CD4-positive, CD25-positive, alpha-beta regulatory T cell (primary cell): ENCODE data around the gene DIAPH3. TPM values are rescaled to one million over a fixed set of nuclear protein-coding genes. Genes with fewer than 3 reads are reported as not detected.

Experiments used
- ATAC-seq, 2 donors: fragments of 150-1000 bp; cut with Tn5 transposase; one replicate each; pipeline ENCODE4 v1.10.0; 2021; ENCODE audit warnings: low read depth in 2 of 2, moderate number of reproducible peaks in 2 of 2, moderate library complexity in 1 of 2
- DNase-seq, 3 donors: peaks; one replicate each; pipeline versions ENCODE4 v3.0.0 to v3.0.0-alpha.2; 2012 to 2022; ENCODE audit warnings: mixed read lengths in 1 of 3
- H3K27ac ChIP-seq: one replicate; pipeline ENCODE4 v1.7.0; 2013; ENCODE audit warnings: mild to moderate bottlenecking, low read length; ENCODE audit not compliant: insufficient read depth, poor library complexity, severe bottlenecking
- H3K27me3 ChIP-seq: one replicate; pipeline ENCODE4 v1.7.0; 2013; ENCODE audit warnings: low read length; ENCODE audit not compliant: control insufficient read depth, insufficient read depth
- H3K36me3 ChIP-seq: one replicate; pipeline ENCODE4 v1.7.0; 2013; ENCODE audit warnings: mild to moderate bottlenecking, low read length, moderate library complexity; ENCODE audit not compliant: control insufficient read depth, insufficient read depth
- H3K4me1 ChIP-seq: 2 replicates; pipeline ENCODE4 v1.7.0; 2013; ENCODE audit warnings: mild to moderate bottlenecking, low read length; ENCODE audit not compliant: insufficient read depth, control insufficient read depth, poor library complexity, severe bottlenecking
- H3K4me3 ChIP-seq: one replicate; pipeline ENCODE4 v1.7.0; 2013; ENCODE audit warnings: low read depth, mild to moderate bottlenecking, low read length, moderate library complexity
- H3K9me3 ChIP-seq, 2 experiments: 1 replicate in 1 of 2; 2 replicates in 1 of 2; pipeline ENCODE4 v1.7.0; 2013; ENCODE audit warnings: low read length in 2 of 2, mild to moderate bottlenecking in 1 of 2, moderate library complexity in 1 of 2; ENCODE audit not compliant: control insufficient read depth in 2 of 2
- H3K27ac Mint-ChIP-seq, 3 donors: one replicate each; pipeline ENCODE4 v1.8.0; 2020 to 2022; ENCODE audit warnings: mild to moderate bottlenecking in 3 of 3, mixed read lengths in 3 of 3, moderate library complexity in 2 of 3
- H3K27me3 Mint-ChIP-seq: one replicate; pipeline ENCODE4 v1.8.0; 2022; ENCODE audit warnings: mild to moderate bottlenecking, mixed read lengths
- H3K36me3 Mint-ChIP-seq: one replicate; pipeline ENCODE4 v1.8.0; 2020; ENCODE audit warnings: mixed read lengths
- H3K4me1 Mint-ChIP-seq, 4 donors: one replicate each; pipeline ENCODE4 v1.8.0; 2020 to 2022; ENCODE audit warnings: mixed read lengths in 4 of 4, mild to moderate bottlenecking in 1 of 4
- H3K4me3 Mint-ChIP-seq, 4 donors: one replicate each; pipeline ENCODE4 v1.8.0; 2020 to 2022; ENCODE audit warnings: mild to moderate bottlenecking in 4 of 4, mixed read lengths in 4 of 4, moderate library complexity in 3 of 4
- H3K9me3 Mint-ChIP-seq, 7 donors: one replicate each; pipeline ENCODE4 v1.8.0; 2020 to 2022; ENCODE audit warnings: mixed read lengths in 7 of 7, mild to moderate bottlenecking in 3 of 7, moderate library complexity in 2 of 7
- polyA plus RNA-seq, 4 donors: library from polyadenylated mRNA; unstranded; fragments of 300-500 nt; fragmentation: Illumina TruSeq; gene quantifications; one replicate each; pipeline ENCODE4 v1.2.3, GENCODE V29; 2021
- total RNA-seq: library from RNA; stranded (reverse); gene quantifications from one replicate; pipeline ENCODE4 v1.2.3, GENCODE V29; 2022

DIAPH3 gene
- total and polyA plus RNA-seq, 5 donors from 2014 or later: 0.09 to 0.57 (median 0.27) TPM

DNA sequence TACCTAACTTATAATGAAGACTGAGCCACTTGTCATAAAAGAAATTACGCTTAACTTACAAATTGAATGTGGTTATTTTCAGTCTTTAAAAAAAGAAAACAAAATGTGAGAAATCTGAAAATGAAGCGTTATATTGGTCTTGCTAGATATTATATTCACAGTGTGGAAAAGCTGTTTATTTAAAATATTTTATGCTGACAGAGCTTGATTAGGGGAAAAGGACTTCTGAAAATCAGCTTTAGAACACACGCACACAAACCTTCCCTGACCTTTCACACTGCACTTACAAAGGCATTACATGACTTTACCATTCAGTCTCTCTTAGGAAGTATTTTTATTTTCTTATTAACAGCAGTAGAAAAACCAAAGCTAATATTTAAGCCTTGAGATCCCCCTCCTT is 461.5 kb downstream of the DIAPH3 start:
- no peaks in the 10 kb centered on the region for H3K36me3 Mint-ChIP-seq
- no peaks in the 10 kb centered on the region for H3K27me3 ChIP-seq

DNA sequence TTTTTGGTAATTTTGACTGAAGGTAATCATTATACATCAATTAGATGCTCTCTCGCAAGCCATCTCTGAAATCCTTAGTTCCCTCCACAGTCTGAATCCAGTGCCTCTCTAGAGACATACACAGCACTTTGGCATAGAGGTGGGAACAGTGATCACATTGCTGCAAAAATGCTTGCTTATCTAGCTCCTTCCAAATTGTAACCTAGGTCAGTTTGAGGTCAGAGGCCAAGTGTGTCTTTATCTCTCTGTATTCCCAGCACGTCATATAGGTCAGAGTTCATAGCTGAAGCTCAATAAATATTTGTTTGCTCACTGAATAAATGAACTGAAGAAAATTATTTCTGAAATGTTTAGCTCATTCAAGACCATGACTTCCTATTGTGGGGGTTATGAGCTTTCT is 462.5 kb downstream of the DIAPH3 start:
- H3K27ac Mint-ChIP-seq: no peak overlapping the region
- no peaks in the 10 kb centered on the region for H3K9me3 Mint-ChIP-seq
- H3K36me3 ChIP-seq: no peaks in the 10 kb centered on the region
- no peak overlapping the region for H3K27ac ChIP-seq
- ATAC-seq (no peak), DNase-seq (no peak)
- H3K4me1 Mint-ChIP-seq: no peaks in the 10 kb centered on the region
- no peak overlapping the region for H3K4me3 ChIP-seq
- H3K4me3 Mint-ChIP-seq: no peak overlapping the region
- no peaks in the 10 kb centered on the region for H3K27me3 Mint-ChIP-seq
- no peaks in the 10 kb centered on the region for H3K9me3 ChIP-seq
- H3K36me3 Mint-ChIP-seq: no peaks in the 10 kb centered on the region
- H3K4me1 ChIP-seq: no peaks in the 10 kb centered on the region
- H3K27me3 ChIP-seq: no peaks in the 10 kb centered on the region

More for the DNA sequence above, 461.5 kb downstream of the DIAPH3 start:
- ATAC-seq (no peak), DNase-seq (no peak)
- H3K9me3 Mint-ChIP-seq: no peaks in the 10 kb centered on the region
- H3K27me3 Mint-ChIP-seq: no peaks in the 10 kb centered on the region
- Histone ChIP-seq H3K36me3 (no peaks in the 10 kb centered on the region), H3K27ac (no peak overlapping the region), H3K4me1 (no peaks in the 10 kb centered on the region), H3K4me3 (no peak overlapping the region), H3K9me3 (no peaks in the 10 kb centered on the region)
- no peak overlapping the region for H3K4me3 Mint-ChIP-seq
- H3K4me1 Mint-ChIP-seq: no peaks in the 10 kb centered on the region
- no peak overlapping the region for H3K27ac Mint-ChIP-seq

DNA sequence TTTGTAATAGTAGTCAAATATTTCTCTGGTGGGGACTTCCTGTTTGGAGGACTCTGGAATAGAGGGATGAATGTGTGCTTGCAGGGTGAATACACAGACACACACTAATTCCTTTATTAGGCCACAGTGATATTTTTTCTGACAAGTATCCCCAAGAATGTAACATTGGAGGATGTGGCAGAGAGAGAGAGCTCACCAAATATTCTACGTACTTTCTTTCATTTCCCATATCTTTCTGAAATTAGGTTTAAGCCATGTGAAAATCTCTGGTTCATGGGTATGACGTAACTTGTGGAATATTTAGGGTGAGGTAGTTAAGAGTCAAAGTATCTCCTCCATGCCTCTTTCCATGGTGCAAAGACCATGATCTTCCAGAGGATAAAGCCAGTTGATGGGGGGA is 463.4 kb downstream of the DIAPH3 start:
- Histone ChIP-seq H3K36me3 (no peaks in the 10 kb centered on the region), H3K4me1 (no peaks in the 10 kb centered on the region), H3K9me3 (no peaks in the 10 kb centered on the region), H3K27me3 (no peaks in the 10 kb centered on the region), H3K4me3 (no peak overlapping the region), H3K27ac (no peak overlapping the region)
- no peak overlapping the region for H3K27ac Mint-ChIP-seq
- H3K4me3 Mint-ChIP-seq: no peak overlapping the region
- no peaks in the 10 kb centered on the region for H3K4me1 Mint-ChIP-seq
- H3K36me3 Mint-ChIP-seq: no peaks in the 10 kb centered on the region
- DNase-seq (no peak), ATAC-seq (no peak)
- no peaks in the 10 kb centered on the region for H3K9me3 Mint-ChIP-seq
- H3K27me3 Mint-ChIP-seq: no peaks in the 10 kb centered on the region

DNA sequence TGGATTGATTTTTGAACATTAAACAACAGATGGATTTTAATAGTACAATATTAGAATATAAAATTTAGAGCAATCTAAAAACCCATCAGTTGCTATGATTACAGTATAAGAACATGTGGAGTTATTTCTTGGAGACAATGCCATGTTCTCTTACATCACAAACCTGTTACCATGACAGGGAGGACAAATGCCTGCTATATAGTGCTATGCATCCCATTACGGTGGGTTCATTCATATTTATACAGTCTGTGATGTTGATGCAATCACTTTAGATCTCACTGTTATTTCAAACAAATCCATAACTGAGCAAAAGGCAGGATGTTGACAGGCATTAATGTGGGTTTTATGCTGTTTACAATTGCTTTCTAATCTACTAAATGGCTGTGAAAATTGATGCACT is 467.5 kb downstream of the DIAPH3 start:
- Mint-ChIP-seq H3K4me3 (no peak overlapping the region), H3K27ac (no peak overlapping the region), H3K36me3 (no peaks in the 10 kb centered on the region), H3K4me1 (no peaks in the 10 kb centered on the region), H3K27me3 (no peaks in the 10 kb centered on the region), H3K9me3 (no peaks in the 10 kb centered on the region)
- Histone ChIP-seq H3K36me3 (no peaks in the 10 kb centered on the region), H3K27me3 (no peaks in the 10 kb centered on the region), H3K4me1 (no peaks in the 10 kb centered on the region), H3K9me3 (no peaks in the 10 kb centered on the region), H3K27ac (no peak overlapping the region), H3K4me3 (no peak overlapping the region)
- ATAC-seq (no peak), DNase-seq (no peak)

DNA sequence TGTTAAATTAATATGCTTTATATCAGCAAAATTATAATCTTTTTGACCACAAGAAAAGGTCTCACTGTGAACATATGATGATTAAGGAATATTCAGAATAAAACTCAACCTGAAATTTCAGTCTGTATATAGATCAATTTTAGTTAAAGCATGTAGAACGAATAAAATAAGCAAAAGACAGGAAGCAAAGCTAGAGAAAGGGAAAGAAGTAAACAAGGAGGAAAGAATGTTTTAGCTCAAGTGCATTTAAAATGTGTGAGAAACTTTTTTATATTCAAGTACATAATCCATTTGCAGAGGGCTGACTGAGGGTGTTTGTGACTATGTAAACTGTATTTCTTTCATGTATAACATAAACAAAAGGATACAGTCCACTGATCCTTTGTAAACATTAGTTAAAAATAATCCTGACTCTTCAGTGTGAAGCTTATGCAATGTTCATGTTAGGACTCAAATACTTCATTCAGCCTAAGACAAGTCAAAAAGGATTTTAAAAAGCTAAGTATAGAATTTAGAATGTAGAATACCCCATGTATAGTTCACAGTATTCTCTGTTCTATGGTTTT is 472.1 kb downstream of the DIAPH3 start:
- DNase-seq (no peak), ATAC-seq (no peak)
- no peak overlapping the region for H3K4me3 Mint-ChIP-seq
- peaks cover 0 to 2% (median 0%) of the 10 kb centered on the region in 4 donors for H3K4me1 Mint-ChIP-seq
- H3K27ac ChIP-seq: no peak overlapping the region
- H3K9me3 ChIP-seq: no peaks in the 10 kb centered on the region
- H3K27me3 ChIP-seq: no peaks in the 10 kb centered on the region
- H3K4me3 ChIP-seq: no peak overlapping the region
- no peaks in the 10 kb centered on the region for H3K4me1 ChIP-seq
- H3K27ac Mint-ChIP-seq: no peak overlapping the region
- no peaks in the 10 kb centered on the region for H3K9me3 Mint-ChIP-seq
- H3K36me3 ChIP-seq: no peaks in the 10 kb centered on the region
- no peaks in the 10 kb centered on the region for H3K36me3 Mint-ChIP-seq
- no peaks in the 10 kb centered on the region for H3K27me3 Mint-ChIP-seq

DNA sequence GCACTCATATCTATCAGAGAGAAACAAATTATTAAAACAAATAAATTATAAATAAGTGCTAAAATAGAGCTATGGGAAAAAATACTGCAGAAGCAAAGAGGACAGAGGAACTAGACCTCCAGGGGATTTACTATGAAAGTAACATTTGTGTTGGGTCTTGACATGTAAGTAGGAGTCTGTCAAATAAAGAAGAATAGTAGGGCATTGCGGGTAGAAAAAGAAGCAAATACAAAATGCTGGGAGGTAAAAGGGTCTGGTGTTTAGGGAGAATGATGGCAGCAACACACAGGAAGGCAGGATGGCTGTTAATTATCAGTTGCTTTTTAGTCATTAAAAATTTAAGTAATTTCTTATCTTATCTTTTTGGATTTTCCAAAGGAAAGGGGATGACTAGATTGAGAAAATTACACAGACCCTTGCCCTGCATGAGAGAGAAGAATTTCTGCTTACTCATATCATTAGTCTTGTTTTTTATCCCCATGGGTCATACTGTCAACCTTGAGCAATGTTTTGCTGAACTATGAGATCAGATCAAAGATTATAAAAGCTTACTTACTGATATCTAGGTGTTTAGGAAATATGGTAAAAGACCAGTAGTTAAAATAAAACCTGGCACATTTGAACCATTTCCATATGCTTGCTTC is 472.7 kb downstream of the DIAPH3 start:
- H3K4me3 Mint-ChIP-seq: no peak overlapping the region
- H3K27ac Mint-ChIP-seq: no peak overlapping the region
- Histone ChIP-seq H3K4me3 (no peak overlapping the region), H3K4me1 (no peaks in the 10 kb centered on the region), H3K36me3 (no peaks in the 10 kb centered on the region), H3K27ac (no peak overlapping the region), H3K27me3 (no peaks in the 10 kb centered on the region), H3K9me3 (no peaks in the 10 kb centered on the region)
- H3K4me1 Mint-ChIP-seq: peaks cover 0 to 2% (median 0%) of the 10 kb centered on the region in 4 donors
- DNase-seq: no peak
- no peaks in the 10 kb centered on the region for H3K36me3 Mint-ChIP-seq
- no peaks in the 10 kb centered on the region for H3K27me3 Mint-ChIP-seq
- no peaks in the 10 kb centered on the region for H3K9me3 Mint-ChIP-seq
- ATAC-seq: no peak

DNA sequence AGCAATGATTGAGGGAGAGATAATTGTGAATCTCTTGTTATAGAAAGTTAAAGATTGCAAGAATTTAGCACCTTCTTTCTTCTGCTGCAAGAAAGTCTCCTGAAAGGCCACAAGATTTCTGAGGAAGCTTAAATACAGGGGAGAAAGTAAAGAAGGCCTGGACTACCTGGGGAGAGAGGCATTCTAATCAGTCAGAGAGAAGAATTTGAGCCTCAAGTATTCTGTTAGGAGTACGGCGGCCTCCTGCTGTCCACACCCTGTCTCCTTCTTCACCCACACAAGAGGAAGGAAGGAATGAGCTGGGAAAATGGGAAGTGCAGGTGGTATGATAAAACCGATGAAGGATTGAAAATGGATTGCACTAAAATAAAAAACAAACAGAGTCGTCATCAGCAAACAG is 474.7 kb downstream of the DIAPH3 start:
- no peaks in the 10 kb centered on the region for H3K27me3 ChIP-seq
- ATAC-seq (no peak), DNase-seq (no peak)
- Mint-ChIP-seq H3K4me1 (peaks cover 0 to 2% (median 0%) of the 10 kb centered on the region in 4 donors), H3K9me3 (peaks cover 0 to 2% (median 0%) of the 10 kb centered on the region in 7 donors), H3K27me3 (no peaks in the 10 kb centered on the region), H3K27ac (no peak overlapping the region), H3K36me3 (no peaks in the 10 kb centered on the region), H3K4me3 (no peak overlapping the region)
- no peaks in the 10 kb centered on the region for H3K36me3 ChIP-seq
- no peak overlapping the region for H3K4me3 ChIP-seq
- H3K4me1 ChIP-seq: no peaks in the 10 kb centered on the region
- no peak overlapping the region for H3K27ac ChIP-seq
- H3K9me3 ChIP-seq: no peaks in the 10 kb centered on the region

DNA sequence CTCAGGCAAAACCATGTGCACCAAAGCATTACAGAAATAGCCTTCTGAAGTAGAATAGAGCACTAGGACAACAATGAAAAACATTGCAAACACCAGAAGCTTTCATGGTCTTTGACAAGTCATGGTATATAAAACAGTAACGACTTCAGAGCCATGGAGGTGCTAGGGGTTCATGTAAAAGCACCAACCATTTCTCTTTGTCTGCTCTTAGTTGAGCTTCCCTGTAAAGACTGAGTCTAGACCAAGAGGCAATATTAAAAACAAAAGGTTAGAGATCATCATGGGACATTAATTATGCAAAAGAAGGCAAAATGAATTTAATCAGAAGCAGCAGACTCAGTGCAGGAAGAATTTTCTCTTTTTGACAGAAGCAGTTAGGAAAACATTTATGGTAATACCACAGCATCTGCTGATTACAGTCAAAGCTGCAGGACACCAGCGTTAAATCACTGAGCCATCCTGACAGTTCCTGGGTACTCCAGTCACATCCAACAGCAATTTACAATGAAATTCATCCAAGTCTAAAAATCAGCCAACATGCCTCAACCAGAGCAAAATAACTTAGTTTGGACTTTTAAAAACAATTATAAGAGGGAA is 476.8 kb downstream of the DIAPH3 start:
- H3K4me3 ChIP-seq: no peak overlapping the region
- H3K27me3 ChIP-seq: no peaks in the 10 kb centered on the region
- ATAC-seq (no peak), DNase-seq (no peak)
- no peak overlapping the region for H3K27ac ChIP-seq
- H3K4me3 Mint-ChIP-seq: no peak overlapping the region
- H3K36me3 Mint-ChIP-seq: no peaks in the 10 kb centered on the region
- H3K27ac Mint-ChIP-seq: peak overlapping the region in 1 of 3 donors; percentile 2
- H3K9me3 ChIP-seq: no peaks in the 10 kb centered on the region
- peaks cover 0 to 2% (median 0%) of the 10 kb centered on the region in 7 donors for H3K9me3 Mint-ChIP-seq
- no peaks in the 10 kb centered on the region for H3K36me3 ChIP-seq
- no peaks in the 10 kb centered on the region for H3K4me1 ChIP-seq
- peaks cover 0 to 2% (median 0%) of the 10 kb centered on the region in 4 donors for H3K4me1 Mint-ChIP-seq
- no peaks in the 10 kb centered on the region for H3K27me3 Mint-ChIP-seq
